Putamen (tissue), 1 donor: ENCODE measurements around the gene EPHA7.

Experiments used
- DNase-seq: peaks from one replicate; pipeline ENCODE4 v3.0.0-alpha.2; 2016; ENCODE audit warnings: low spot score

Gene EPHA7

GRCh38 chr6:93393554-93394074, 25.7 kb downstream of the EPHA7 start:
- DNase-seq = no peak

GRCh38 chr6:93392797-93393196, 26.6 kb downstream of the EPHA7 start:
- DNase-seq = no peak

DNA sequence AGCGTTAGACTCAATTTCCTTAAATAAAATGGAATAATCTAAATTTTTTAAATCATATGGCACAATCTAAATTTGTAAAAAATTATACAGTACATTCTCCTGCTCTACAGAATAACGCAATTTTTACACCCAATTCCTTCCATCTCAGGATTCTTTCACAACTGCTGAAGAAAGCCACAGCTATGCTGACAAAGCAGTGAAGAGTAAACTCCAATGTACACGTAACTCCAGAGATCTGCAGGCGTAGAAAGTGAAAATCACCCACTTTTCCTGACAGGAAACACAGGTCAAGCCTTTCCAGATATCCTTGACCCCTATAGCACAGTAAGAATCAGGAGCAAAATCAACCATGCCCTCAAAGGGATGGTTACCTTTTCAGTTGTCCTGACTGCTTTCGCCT, 27.4 kb downstream of the EPHA7 start:
- DNase-seq = no peak

- DNase-seq = no peak
Observed at GRCh38 chr6:93389192-93389591, 30.2 kb downstream of the EPHA7 start.

- no peak for DNase-seq
Observed at GRCh38 chr6:93388070-93388469, 31.3 kb downstream of the EPHA7 start.

DNA sequence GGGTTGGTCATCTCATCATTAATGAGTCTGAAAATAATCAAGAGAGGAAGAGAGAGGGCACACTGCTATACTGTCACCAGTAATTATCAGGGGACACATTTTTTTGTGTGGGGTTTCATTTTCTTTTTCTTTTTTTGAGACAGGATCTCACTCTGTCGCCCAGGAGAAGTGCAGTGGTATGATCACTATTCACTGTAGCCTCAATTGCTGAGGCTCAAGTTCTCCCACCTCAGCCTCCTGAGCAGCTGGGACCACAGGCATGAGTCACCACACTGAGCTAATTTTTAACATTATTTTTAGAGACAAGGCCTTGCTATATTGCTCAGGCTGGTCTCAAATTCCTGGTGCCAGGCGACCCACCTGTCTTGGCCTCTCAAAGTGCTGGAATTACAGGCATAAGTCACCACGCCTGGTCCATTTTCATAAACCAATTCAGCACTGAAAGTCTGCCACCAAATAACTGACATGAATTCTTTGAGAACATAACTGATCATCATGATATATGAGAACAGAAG, 43.3 kb downstream of the EPHA7 start:
- no peak for DNase-seq

- no peak for DNase-seq
Observed at GRCh38 chr6:93373445-93373844, 45.9 kb downstream of the EPHA7 start.

DNA sequence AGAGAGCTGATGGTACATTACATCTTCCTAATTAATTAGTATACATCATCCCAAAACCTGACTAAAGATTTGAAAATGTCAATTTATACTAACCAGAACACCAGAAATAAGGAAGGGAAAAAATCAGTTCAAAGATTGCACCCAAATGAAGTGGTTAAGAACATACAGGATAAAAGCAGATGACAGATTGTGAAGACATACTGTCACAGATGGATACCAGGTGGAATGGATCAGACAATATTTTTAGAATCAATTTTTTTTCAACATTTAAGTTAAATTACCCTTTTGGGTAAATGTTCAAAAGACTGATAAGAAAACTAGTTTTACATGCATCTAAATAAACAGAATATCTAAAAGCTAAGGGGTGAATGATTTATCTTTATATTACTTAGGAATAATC, 47.6 kb downstream of the EPHA7 start:
- DNase-seq = no peak

DNA sequence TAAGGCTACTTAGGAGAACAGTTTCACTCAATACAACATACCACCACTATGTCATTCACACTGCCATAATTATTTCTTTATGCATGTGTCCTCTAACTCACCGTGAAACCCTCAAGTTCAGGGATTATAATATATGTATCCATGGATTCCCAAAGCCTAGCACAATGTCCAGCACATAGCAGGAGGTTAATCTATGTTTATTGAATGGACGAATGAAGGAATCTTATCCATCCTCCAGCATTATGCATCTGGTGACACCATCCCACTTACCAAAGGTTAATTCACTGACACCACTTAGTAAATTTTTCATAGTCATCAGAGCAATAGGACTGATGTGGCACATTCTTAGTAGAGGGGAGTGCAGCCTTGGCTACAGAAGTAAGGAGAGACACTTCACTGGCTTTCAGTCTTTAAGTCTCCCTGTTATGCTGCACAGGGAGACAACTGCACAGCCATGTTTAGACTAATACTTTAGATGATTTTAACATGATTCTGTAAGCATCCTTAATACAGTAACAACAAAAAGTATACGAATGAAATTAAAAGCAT, 49.7 kb downstream of the EPHA7 start:
- no peak for DNase-seq

DNA sequence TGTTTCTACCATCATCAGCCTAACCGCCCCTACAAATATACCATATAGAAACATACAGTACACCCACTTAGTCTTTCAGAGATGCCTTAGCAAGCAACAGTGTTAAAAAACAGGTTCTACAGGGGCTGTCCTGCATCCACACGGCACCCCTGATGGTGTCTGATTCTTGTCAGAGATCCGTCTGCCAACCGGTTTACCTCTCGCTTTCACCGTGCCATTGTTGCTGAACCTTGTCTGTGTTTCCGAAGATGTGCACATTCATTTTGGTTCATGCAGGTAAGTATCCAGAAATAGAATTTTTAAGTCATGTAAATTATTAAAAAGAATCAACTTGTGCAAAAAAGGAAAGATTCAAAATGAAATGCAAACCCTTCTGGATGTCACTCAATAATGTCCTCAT, 52.9 kb downstream of the EPHA7 start:
- peak; percentile 20 for DNase-seq

GRCh38 chr6:93365445-93365844, 53.9 kb downstream of the EPHA7 start:
- no peak for DNase-seq

GRCh38 chr6:93358435-93358834, 60.9 kb downstream of the EPHA7 start:
- DNase-seq = no peak

DNA sequence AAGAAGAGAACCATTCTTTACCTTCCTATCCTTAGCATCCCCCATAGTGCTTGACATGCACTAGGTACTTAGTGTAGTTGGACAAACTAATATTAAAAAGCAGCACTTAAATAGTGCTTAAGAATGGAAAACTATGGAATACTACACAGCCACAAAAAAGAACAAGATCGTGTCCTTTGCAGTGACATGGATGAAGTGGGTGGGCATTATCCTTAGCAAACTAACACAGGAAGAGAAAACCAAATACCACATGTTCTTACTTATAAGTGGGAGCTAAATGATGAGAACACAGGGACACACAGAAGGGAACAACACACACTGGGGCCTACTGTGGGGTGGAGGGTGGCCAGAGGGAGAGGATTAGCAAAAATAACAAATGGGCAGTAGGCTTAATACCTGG, 66.8 kb downstream of the EPHA7 start:
- DNase-seq = no peak

- DNase-seq = no peak
Observed at GRCh38 chr6:93351222-93351621, 68.1 kb downstream of the EPHA7 start.

GRCh38 chr6:93350774-93351173, 68.6 kb downstream of the EPHA7 start:
- no peak for DNase-seq

DNA sequence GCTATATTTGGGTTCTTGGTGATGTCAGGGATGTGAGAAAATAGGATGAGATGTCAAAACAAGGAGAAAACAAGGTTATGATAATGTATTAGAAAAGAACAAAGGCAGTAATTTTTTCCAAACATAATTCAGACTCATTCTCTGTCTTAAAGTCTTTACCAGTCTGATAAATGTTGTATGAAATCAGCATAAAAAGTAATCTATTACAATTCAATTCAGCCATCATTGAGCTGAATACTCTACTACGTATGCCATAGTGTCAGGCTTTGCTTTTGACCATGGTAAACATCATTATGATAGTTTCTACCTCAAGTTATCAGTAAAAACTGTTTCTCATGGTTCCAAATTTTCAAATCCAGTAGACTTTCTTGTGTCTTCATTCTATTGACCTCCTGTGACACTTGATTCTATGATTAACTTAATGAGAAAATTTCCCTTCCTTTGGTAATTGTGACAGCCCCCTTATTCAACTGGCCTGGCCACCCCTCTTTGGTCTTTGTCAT, 75.0 kb downstream of the EPHA7 start:
- no peak for DNase-seq

DNA sequence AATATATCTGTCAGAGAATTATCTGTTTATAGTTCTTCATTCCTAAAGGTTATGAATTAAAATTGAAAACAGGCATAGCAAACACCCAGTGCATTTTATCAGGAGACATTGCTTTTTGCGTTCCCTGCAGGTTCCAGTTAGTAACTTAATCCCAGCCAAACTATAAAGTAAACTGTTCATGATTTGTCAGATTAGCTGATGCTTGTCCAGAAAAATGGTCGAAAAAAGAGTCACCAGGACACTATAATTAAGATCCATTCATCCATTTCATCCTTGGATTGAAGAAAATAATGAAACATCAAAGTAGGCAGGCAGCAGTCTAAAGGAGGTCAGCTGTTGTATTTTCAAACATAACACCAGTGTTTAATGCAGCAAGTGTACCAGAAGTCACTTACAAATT, 75.9 kb downstream of the EPHA7 start:
- DNase-seq = no peak

GRCh38 chr6:93341900-93342613, 77.3 kb downstream of the EPHA7 start:
- DNase-seq = no peak

- DNase-seq = no peak
Observed at GRCh38 chr6:93337772-93338394, 81.5 kb downstream of the EPHA7 start.

GRCh38 chr6:93337014-93337413, 82.3 kb downstream of the EPHA7 start:
- no peak for DNase-seq

- no peak for DNase-seq
Observed at GRCh38 chr6:93329301-93330000, 89.9 kb downstream of the EPHA7 start.

GRCh38 chr6:93327857-93328256, 91.5 kb downstream of the EPHA7 start:
- no peak for DNase-seq
